Subcutaneous abdominal adipose tissue (tissue), 5 donors: Measurements from ENCODE around the gene CACNA1H.

Source experiments
- H3K27ac ChIP-seq: one replicate; pipeline ENCODE4 v1.7.0; 2013; ENCODE audit warnings: low read depth, mild to moderate bottlenecking, inconsistent platforms, low read length, moderate library complexity
- H3K27me3 ChIP-seq, 5 donors: one replicate each; pipeline ENCODE4 v1.7.0; 2013; ENCODE audit warnings: low read length in 5 of 5, inconsistent platforms in 1 of 5; ENCODE audit not compliant: control insufficient read depth in 5 of 5, insufficient read depth in 4 of 5
- H3K36me3 ChIP-seq, 5 donors: one replicate each; pipeline ENCODE4 v1.7.0; 2013; ENCODE audit warnings: low read length in 5 of 5; ENCODE audit not compliant: control insufficient read depth in 5 of 5, insufficient read depth in 5 of 5
- H3K4me1 ChIP-seq, 5 donors: one replicate each; pipeline ENCODE4 v1.7.0; 2013; ENCODE audit warnings: low read length in 5 of 5, mild to moderate bottlenecking in 3 of 5, moderate library complexity in 1 of 5; ENCODE audit not compliant: control insufficient read depth in 5 of 5, insufficient read depth in 5 of 5
- H3K4me3 ChIP-seq, 5 donors: one replicate each; pipeline ENCODE4 v1.7.0; 2013; ENCODE audit warnings: low read length in 5 of 5, low read depth in 1 of 5
- H3K9ac ChIP-seq, 5 donors: one replicate each; pipeline ENCODE4 v1.7.0; 2013; ENCODE audit warnings: low read length in 5 of 5, mild to moderate bottlenecking in 4 of 5, moderate library complexity in 3 of 5
- H3K9me3 ChIP-seq, 5 donors: one replicate each; pipeline ENCODE4 v1.7.0; 2013; ENCODE audit warnings: low read length in 5 of 5; ENCODE audit not compliant: control insufficient read depth in 5 of 5
- donor health status: healthy.
- donor health status: healthy.
- donor health status: healthy.
- donor health status: healthy.
- donor health status: healthy.

CACNA1H gene

GRCh38 chr16:1171001-1171400 lies 18.1 kb downstream of the CACNA1H start:
- Histone ChIP-seq H3K27me3 (peaks cover 20 to 46% (median 32%) of the 10 kb centered on the region in 5 donors), H3K9me3 (no peaks in the 10 kb centered on the region), H3K27ac (no peak overlapping the region), H3K4me1 (no peaks in the 10 kb centered on the region), H3K9ac (no peak overlapping the region), H3K36me3 (no peaks in the 10 kb centered on the region), H3K4me3 (no peak overlapping the region)

GRCh38 chr16:1171854-1172428 lies 19.0 kb downstream of the CACNA1H start:
- Histone ChIP-seq H3K27me3 (peaks cover 23 to 47% (median 41%) of the 10 kb centered on the region in 5 donors), H3K36me3 (no peaks in the 10 kb centered on the region), H3K4me3 (no peak overlapping the region), H3K9ac (no peak overlapping the region), H3K27ac (no peak overlapping the region), H3K4me1 (no peaks in the 10 kb centered on the region), H3K9me3 (no peaks in the 10 kb centered on the region)

GRCh38 chr16:1172651-1173050 lies 19.7 kb downstream of the CACNA1H start:
- no peak overlapping the region for H3K9ac ChIP-seq
- no peaks in the 10 kb centered on the region for H3K4me1 ChIP-seq
- H3K27me3 ChIP-seq: peaks cover 25 to 49% (median 41%) of the 10 kb centered on the region in 5 donors
- H3K9me3 ChIP-seq: no peaks in the 10 kb centered on the region
- H3K27ac ChIP-seq: no peak overlapping the region
- no peaks in the 10 kb centered on the region for H3K36me3 ChIP-seq
- no peak overlapping the region for H3K4me3 ChIP-seq

- H3K4me3 ChIP-seq: no peak overlapping the region
- no peaks in the 10 kb centered on the region for H3K36me3 ChIP-seq
- no peak overlapping the region for H3K9ac ChIP-seq
- H3K27me3 ChIP-seq: peaks cover 27 to 44% (median 38%) of the 10 kb centered on the region in 5 donors
- no peaks in the 10 kb centered on the region for H3K9me3 ChIP-seq
- H3K4me1 ChIP-seq: no peaks in the 10 kb centered on the region
- H3K27ac ChIP-seq: no peak overlapping the region
These were observed 21.0 kb downstream of the CACNA1H start for GRCh38 chr16:1173788-1174451.

GRCh38 chr16:1174477-1175357 lies 21.8 kb downstream of the CACNA1H start:
- H3K4me3 ChIP-seq: no peak overlapping the region
- H3K4me1 ChIP-seq: no peaks in the 10 kb centered on the region
- no peaks in the 10 kb centered on the region for H3K9me3 ChIP-seq
- H3K9ac ChIP-seq: no peak overlapping the region
- H3K36me3 ChIP-seq: no peaks in the 10 kb centered on the region
- peaks cover 29 to 44% (median 39%) of the 10 kb centered on the region in 5 donors for H3K27me3 ChIP-seq
- H3K27ac ChIP-seq: no peak overlapping the region

GRCh38 chr16:1175566-1176279 lies 22.8 kb downstream of the CACNA1H start:
- H3K9me3 ChIP-seq: no peaks in the 10 kb centered on the region
- H3K27ac ChIP-seq: no peak overlapping the region
- peaks cover 24 to 38% (median 33%) of the 10 kb centered on the region in 5 donors for H3K27me3 ChIP-seq
- no peak overlapping the region for H3K9ac ChIP-seq
- H3K36me3 ChIP-seq: no peaks in the 10 kb centered on the region
- no peak overlapping the region for H3K4me3 ChIP-seq
- H3K4me1 ChIP-seq: no peaks in the 10 kb centered on the region

GRCh38 chr16:1176280-1176897 lies 23.5 kb downstream of the CACNA1H start:
- H3K9me3 ChIP-seq: no peaks in the 10 kb centered on the region
- no peak overlapping the region for H3K27ac ChIP-seq
- no peaks in the 10 kb centered on the region for H3K4me1 ChIP-seq
- H3K27me3 ChIP-seq: peaks cover 21 to 38% (median 33%) of the 10 kb centered on the region in 5 donors
- no peak overlapping the region for H3K4me3 ChIP-seq
- H3K9ac ChIP-seq: no peak overlapping the region
- H3K36me3 ChIP-seq: no peaks in the 10 kb centered on the region

- Histone ChIP-seq H3K27me3 (peaks cover 23 to 36% (median 31%) of the 10 kb centered on the region in 5 donors), H3K36me3 (no peaks in the 10 kb centered on the region), H3K27ac (no peak overlapping the region), H3K4me1 (peaks cover 0 to 5% (median 0%) of the 10 kb centered on the region in 5 donors), H3K9ac (no peak overlapping the region), H3K9me3 (no peaks in the 10 kb centered on the region), H3K4me3 (no peak overlapping the region)
These were observed 24.1 kb downstream of the CACNA1H start for GRCh38 chr16:1177053-1177452.

GRCh38 chr16:1177750-1178149 lies 24.8 kb downstream of the CACNA1H start:
- Histone ChIP-seq H3K9ac (no peak overlapping the region), H3K36me3 (no peaks in the 10 kb centered on the region), H3K27me3 (peaks cover 20 to 34% (median 32%) of the 10 kb centered on the region in 5 donors), H3K4me3 (no peak overlapping the region), H3K27ac (no peak overlapping the region), H3K4me1 (peaks cover 0 to 12% (median 6%) of the 10 kb centered on the region in 5 donors), H3K9me3 (no peaks in the 10 kb centered on the region)
